NT2/D1 (cell line): ENCODE data around the gene AKNAD1.

Experiments used
- DNase-seq: peaks from one replicate; pipeline ENCODE4 v3.0.0-alpha.2; 2011; ENCODE audit warnings: low read depth, low spot score
- H3K27me3 ChIP-seq: 2 replicates; pipeline ENCODE4 v1.6.0; 2011; ENCODE audit warnings: mild to moderate bottlenecking; ENCODE audit not compliant: insufficient read length, insufficient read depth
- H3K36me3 ChIP-seq: 2 replicates; pipeline ENCODE4 v1.6.1; 2011; ENCODE audit warnings: mild to moderate bottlenecking, low read length, mixed read lengths; ENCODE audit not compliant: insufficient read depth, insufficient read length
- H3K4me1 ChIP-seq: 2 replicates; pipeline ENCODE4 v1.5.1; 2011; ENCODE audit not compliant: insufficient read depth, insufficient read length
- H3K4me3 ChIP-seq: 2 replicates; pipeline ENCODE4 v1.5.1; 2011; ENCODE audit warnings: low read depth; ENCODE audit not compliant: insufficient read length
- H3K9ac ChIP-seq: 2 replicates; pipeline ENCODE4 v1.6.0; 2011; ENCODE audit warnings: low read depth; ENCODE audit not compliant: insufficient read length
- H3K9me3 ChIP-seq: 2 replicates; pipeline ENCODE4 v1.5.1; 2011; ENCODE audit warnings: mild to moderate bottlenecking, low read length; ENCODE audit not compliant: insufficient read depth
- SUZ12 ChIP-seq: IDR thresholded peaks from 2 replicates; pipeline ENCODE4 v1.6.1; 2011; ENCODE audit not compliant: insufficient read length, insufficient read depth; ENCODE audit errors: extremely low read depth
- YY1 ChIP-seq: IDR thresholded peaks from 2 replicates; pipeline ENCODE4 v1.6.1; 2011; ENCODE audit not compliant: insufficient read length, insufficient read depth
- ZNF274 ChIP-seq: IDR thresholded peaks from 2 replicates; pipeline ENCODE4 v1.6.1; 2011; ENCODE audit warnings: mild to moderate bottlenecking, low read depth, low read length

The AKNAD1 gene

GRCh38 chr1:108843390-108844137 lies 13.3 kb downstream of the AKNAD1 start:
- no peaks in the 10 kb centered on the region for H3K9me3 ChIP-seq
- H3K36me3 ChIP-seq, result no peaks in the 10 kb centered on the region
- no peaks in the 10 kb centered on the region for H3K4me1 ChIP-seq
- no peak for DNase-seq
- H3K4me3 ChIP-seq, result no peak overlapping the region
- H3K27me3 ChIP-seq, result no peaks in the 10 kb centered on the region
- no peak overlapping the region for H3K9ac ChIP-seq
- no peak for TF ChIP-seq YY1
- no peak for TF ChIP-seq SUZ12
- no peak for TF ChIP-seq ZNF274

DNA sequence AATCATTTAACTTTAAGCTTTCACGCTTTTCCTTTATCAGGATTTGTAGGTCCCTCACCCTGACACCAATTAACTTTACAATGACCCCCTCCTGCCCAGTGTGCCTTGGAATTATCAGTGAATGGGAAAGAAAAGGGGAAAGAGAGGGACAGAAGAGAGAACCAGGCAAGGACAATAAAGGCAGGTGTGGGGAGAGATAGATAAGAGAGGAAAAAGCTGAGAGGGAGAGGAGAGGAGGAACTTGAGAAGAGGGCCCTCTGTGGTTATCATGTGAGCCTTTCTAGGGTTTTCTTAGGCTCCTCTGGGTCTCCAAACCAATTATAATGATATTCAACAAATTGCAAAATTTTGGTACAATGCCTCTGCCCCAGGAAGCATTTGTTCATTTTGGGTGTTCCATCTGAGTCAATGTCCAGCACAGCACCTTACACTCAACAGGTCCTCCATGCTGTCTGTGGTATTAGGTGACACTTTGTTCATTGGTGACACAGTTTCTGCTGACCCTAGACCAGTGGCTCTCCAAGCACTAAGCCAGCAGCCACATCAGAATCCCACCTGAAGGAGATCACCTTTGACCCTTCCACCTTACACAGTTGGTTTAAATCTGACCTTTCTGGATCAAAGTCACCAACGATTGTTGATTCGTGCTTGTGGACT lies 14.2 kb downstream of the AKNAD1 start:
- Histone ChIP-seq H3K4me1 (no peaks in the 10 kb centered on the region), H3K27me3 (no peaks in the 10 kb centered on the region), H3K4me3 (no peak overlapping the region), H3K36me3 (no peaks in the 10 kb centered on the region), H3K9ac (no peak overlapping the region), H3K9me3 (no peaks in the 10 kb centered on the region; the same call in 1 of the 2 replicates)
- no peak for DNase-seq
- TF ChIP-seq ZNF274 (no peak), SUZ12 (no peak), YY1 (no peak)

- no peak for TF ChIP-seq SUZ12
- no peak for DNase-seq
- Histone ChIP-seq H3K4me3 (no peak overlapping the region), H3K36me3 (no peaks in the 10 kb centered on the region), H3K4me1 (no peaks in the 10 kb centered on the region), H3K9ac (no peak overlapping the region), H3K27me3 (no peaks in the 10 kb centered on the region), H3K9me3 (no peaks in the 10 kb centered on the region; the same call in 1 of the 2 replicates)
These were observed 15.2 kb downstream of the AKNAD1 start for GRCh38 chr1:108841703-108842102.

DNA sequence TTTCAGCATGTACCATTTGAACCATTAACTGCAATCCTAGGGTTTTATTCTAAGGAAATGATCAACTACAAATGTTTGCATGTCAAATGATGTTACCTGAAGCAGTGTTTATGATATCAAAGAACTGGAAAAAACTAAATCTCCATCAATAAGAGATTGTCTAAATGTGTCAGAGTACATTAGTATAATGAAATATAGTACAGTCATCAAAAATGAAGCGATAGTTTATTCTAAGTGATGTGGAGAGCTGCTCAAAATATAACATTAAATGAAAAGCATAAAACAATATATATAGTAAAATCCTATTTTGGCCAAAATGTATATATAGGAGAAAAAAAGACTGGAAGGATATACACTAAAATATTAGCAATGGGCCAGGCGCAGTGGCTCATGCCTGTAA lies 24.0 kb downstream of the AKNAD1 start:
- no peaks in the 10 kb centered on the region for H3K27me3 ChIP-seq
- H3K4me3 ChIP-seq, result no peak overlapping the region
- H3K36me3 ChIP-seq, result no peaks in the 10 kb centered on the region
- no peak overlapping the region for H3K9ac ChIP-seq
- no peaks in the 10 kb centered on the region; the same call in 1 of the 2 replicates for H3K9me3 ChIP-seq
- no peak for DNase-seq
- TF ChIP-seq YY1, result no peak
- TF ChIP-seq ZNF274, result no peak
- TF ChIP-seq SUZ12, result no peak
- H3K4me1 ChIP-seq, result no peaks in the 10 kb centered on the region

GRCh38 chr1:108831225-108831624 lies 25.7 kb downstream of the AKNAD1 start:
- Histone ChIP-seq H3K4me1 (no peaks in the 10 kb centered on the region), H3K9me3 (no peaks in the 10 kb centered on the region), H3K36me3 (no peaks in the 10 kb centered on the region), H3K9ac (no peak overlapping the region), H3K27me3 (no peaks in the 10 kb centered on the region), H3K4me3 (no peak overlapping the region)
- DNase-seq, result no peak
- TF ChIP-seq ZNF274 (no peak), YY1 (no peak), SUZ12 (no peak)

GRCh38 chr1:108830119-108831008 lies 26.5 kb downstream of the AKNAD1 start:
- Histone ChIP-seq H3K9me3 (no peaks in the 10 kb centered on the region), H3K9ac (no peak overlapping the region), H3K36me3 (no peaks in the 10 kb centered on the region), H3K4me3 (no peak overlapping the region), H3K27me3 (no peaks in the 10 kb centered on the region), H3K4me1 (no peaks in the 10 kb centered on the region)
- DNase-seq, result no peak
- no peak for TF ChIP-seq SUZ12
- no peak for TF ChIP-seq ZNF274
- TF ChIP-seq YY1, result no peak

- no peak for DNase-seq
- Histone ChIP-seq H3K27me3 (no peaks in the 10 kb centered on the region), H3K9ac (no peak overlapping the region), H3K36me3 (no peaks in the 10 kb centered on the region), H3K4me3 (no peak overlapping the region), H3K4me1 (no peaks in the 10 kb centered on the region), H3K9me3 (no peaks in the 10 kb centered on the region)
- no peak for TF ChIP-seq ZNF274
- TF ChIP-seq SUZ12, result no peak
- TF ChIP-seq YY1, result no peak
These were observed 27.4 kb downstream of the AKNAD1 start for GRCh38 chr1:108829498-108829916.
